HepG2 (cell line): Measurements from ENCODE around the gene ESAM.

ENCODE experiments used
- BHLHE40 ChIP-seq: IDR thresholded peaks from 2 replicates; pipeline ENCODE4 v1.6.1; 2011; ENCODE audit warnings: low read length, improper control_type of control experiment
- ESRRA ChIP-seq: sonication (generic); formaldehyde crosslinking; IDR thresholded peaks from 2 replicates; pipeline ENCODE4 v1.5.1; 2020; ENCODE audit warnings: mild to moderate bottlenecking, low read depth, missing genetic modification reagents
- GZF1 ChIP-seq: sonication (generic); formaldehyde crosslinking; IDR thresholded peaks from 2 replicates; pipeline ENCODE4 v1.5.1; 2020; ENCODE audit warnings: mild to moderate bottlenecking, missing genetic modification reagents
- KDM4B ChIP-seq: sonication (generic); formaldehyde crosslinking; IDR thresholded peaks from 2 replicates; pipeline ENCODE4 v1.4.0; 2020; ENCODE audit warnings: missing genetic modification reagents
- NR2F1 ChIP-seq, 2 experiments: fragments of 450-650 bp in 1 of 2; formaldehyde crosslinking in 1 of 2; IDR thresholded peaks; 2 replicates each; pipeline versions ENCODE4 v1.5.0 to v1.6.1; 2016 to 2020; ENCODE audit warnings: mild to moderate bottlenecking in 1 of 2, missing compliant biosample characterization in 1 of 2, missing genetic modification reagents in 1 of 2, moderate library complexity in 1 of 2
- TFDP1 ChIP-seq: IDR thresholded peaks from 2 replicates; pipeline ENCODE4 v1.6.1; 2016; ENCODE audit warnings: missing compliant biosample characterization, missing genetic modification reagents, borderline replicate concordance
- TF ChIP-seq, protein P1 (sequence below): sonication (generic); formaldehyde crosslinking; IDR thresholded peaks from 2 replicates; pipeline ENCODE4 v1.8.0; 2022; ENCODE audit warnings: missing genetic modification reagents, mild to moderate bottlenecking, inconsistent platforms, borderline replicate concordance

DNA sequence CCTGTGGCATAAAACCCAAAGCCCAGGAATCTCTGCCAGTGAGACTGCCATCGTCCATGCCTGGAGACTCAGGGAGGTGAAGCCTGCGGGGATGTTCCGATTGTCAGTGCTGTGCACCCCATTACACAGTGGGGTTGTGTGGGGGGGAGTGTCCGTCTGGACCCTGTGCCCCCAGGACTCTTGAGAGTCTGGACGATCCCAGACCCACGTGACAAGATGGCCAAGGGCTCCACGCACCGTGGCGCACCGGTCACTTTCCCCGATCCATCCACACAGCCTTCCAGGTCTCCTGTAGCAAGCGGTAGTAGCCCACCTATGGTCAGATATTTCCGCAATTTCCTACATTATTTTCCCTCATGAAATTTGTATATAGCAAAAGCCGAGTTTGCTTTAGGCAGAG lies 43.3 kb downstream of the ESAM start:
- no peak for TF ChIP-seq TFDP1 (CRISPR knock-in tag)
- TF ChIP-seq ESRRA (CRISPR knock-in tag) = no peak
- TF ChIP-seq, protein P1, sequence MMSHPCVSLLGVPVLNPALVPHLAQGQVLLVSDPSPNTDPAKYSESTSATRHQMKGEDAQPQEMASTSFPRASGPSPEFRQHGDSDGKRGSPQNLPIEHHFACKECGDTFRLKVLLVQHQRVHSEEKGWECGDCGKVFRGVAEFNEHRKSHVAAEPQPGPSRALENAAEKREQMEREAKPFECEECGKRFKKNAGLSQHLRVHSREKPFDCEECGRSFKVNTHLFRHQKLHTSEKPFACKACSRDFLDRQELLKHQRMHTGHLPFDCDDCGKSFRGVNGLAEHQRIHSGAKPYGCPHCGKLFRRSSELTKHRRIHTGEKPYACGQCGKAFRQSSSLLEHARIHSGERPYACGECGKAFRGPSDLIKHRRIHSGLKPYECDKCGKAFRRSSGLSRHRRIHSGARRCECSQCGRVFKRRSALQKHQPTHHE = no peak
- TF ChIP-seq BHLHE40 = no peak
- no peak for TF ChIP-seq NR2F1 (CRISPR knock-in tag; IDR thresholded peaks at IDR 0.05)
- no peak for TF ChIP-seq KDM4B (CRISPR knock-in tag)
- TF ChIP-seq GZF1 (CRISPR knock-in tag) = no peak
